H1 (cell line): ENCODE data around the gene HBB. TPM values are rescaled to one million over a fixed set of nuclear protein-coding genes. Genes with fewer than 3 reads are reported as not detected.

Experiments used
- BRCA1 ChIP-seq: IDR thresholded peaks from 2 replicates; pipeline ENCODE4 v1.6.1; 2012; ENCODE audit warnings: low read depth, low read length, improper control_type of control experiment
- HDAC6 ChIP-seq: IDR thresholded peaks from one replicate; pipeline ENCODE4 v1.7.1; 2012; ENCODE audit warnings: low read depth, mild to moderate bottlenecking, inconsistent platforms, low read length, moderate library complexity
- SP1 ChIP-seq: IDR thresholded peaks from 2 replicates; pipeline ENCODE4 v1.6.1; 2011; ENCODE audit warnings: low read depth, low read length
- SP2 ChIP-seq: IDR thresholded peaks from 2 replicates; pipeline ENCODE4 v1.6.1; 2012; ENCODE audit warnings: mild to moderate bottlenecking, low read length, inconsistent platforms
- polyA plus RNA-seq, 7 experiments: library from polyadenylated mRNA; depleted of rRNA in 3 of 7; stranded (reverse) in 5 of 7; unstranded in 2 of 7; fragments of >200 nt in 5 of 7; fragments of 200-250 nt in 2 of 7; gene quantifications; 1 replicate in 5 of 7; 2 replicates in 1 of 7; 4 replicates in 1 of 7; pipeline versions ENCODE4 v1.2.1 to v1.2.3, GENCODE V29; 2011 to 2013; ENCODE audit warnings: missing spikeins in 2 of 7, mixed read lengths in 2 of 7
- total RNA-seq: library from RNA; stranded (reverse); fragmentation: NEBNext Ultra II Directional; extraction: Animal tissue kit (Norgen Biotek cat#: 25700); gene quantifications from 2 replicates; pipeline ENCODE4 v1.2.1, GENCODE V29; 2021
- TF ChIP-seq, protein P1 (sequence below): IDR thresholded peaks from 2 replicates; pipeline ENCODE4 v1.6.1; 2012; ENCODE audit warnings: low read length, inconsistent platforms
- TF ChIP-seq, protein P2 (sequence below): IDR thresholded peaks from 2 replicates; pipeline ENCODE4 v1.6.1; 2011; ENCODE audit warnings: low read depth, mild to moderate bottlenecking, low read length; ENCODE audit not compliant: insufficient read depth
- TF ChIP-seq, protein P3 (sequence below): IDR thresholded peaks from 2 replicates; pipeline ENCODE4 v1.6.1; 2012; ENCODE audit warnings: inconsistent platforms

The HBB gene
- total and polyA plus RNA-seq, 2 of the 8 experiments (the other 6 are each of a cell fraction or from before 2014, with no cell fraction given), result not detected

DNA sequence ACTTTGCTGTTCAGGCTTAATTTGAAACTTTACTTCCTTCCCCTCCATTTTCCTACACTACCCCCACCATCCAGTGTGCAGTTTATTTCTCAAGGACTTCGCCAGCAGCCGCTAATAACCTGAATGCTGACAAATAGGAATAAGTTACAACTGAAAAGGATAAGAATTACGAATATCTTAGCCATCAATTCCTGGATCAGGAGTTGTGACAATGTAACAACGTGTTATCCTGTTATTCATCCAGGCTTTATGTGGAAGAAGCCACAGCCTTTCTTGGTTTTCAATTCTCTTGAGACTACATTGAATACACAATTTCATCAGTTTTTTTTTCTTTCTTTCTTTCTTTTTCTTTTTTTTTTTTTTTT lies 16.9 kb upstream of the HBB start (continued):
- TF ChIP-seq, protein P1, sequence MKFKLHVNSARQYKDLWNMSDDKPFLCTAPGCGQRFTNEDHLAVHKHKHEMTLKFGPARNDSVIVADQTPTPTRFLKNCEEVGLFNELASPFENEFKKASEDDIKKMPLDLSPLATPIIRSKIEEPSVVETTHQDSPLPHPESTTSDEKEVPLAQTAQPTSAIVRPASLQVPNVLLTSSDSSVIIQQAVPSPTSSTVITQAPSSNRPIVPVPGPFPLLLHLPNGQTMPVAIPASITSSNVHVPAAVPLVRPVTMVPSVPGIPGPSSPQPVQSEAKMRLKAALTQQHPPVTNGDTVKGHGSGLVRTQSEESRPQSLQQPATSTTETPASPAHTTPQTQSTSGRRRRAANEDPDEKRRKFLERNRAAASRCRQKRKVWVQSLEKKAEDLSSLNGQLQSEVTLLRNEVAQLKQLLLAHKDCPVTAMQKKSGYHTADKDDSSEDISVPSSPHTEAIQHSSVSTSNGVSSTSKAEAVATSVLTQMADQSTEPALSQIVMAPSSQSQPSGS, result no peak
- TF ChIP-seq SP2, result no peak
- TF ChIP-seq HDAC6, result no peak
- TF ChIP-seq SP1, result no peak
- TF ChIP-seq BRCA1, result no peak
- TF ChIP-seq, protein P2, sequence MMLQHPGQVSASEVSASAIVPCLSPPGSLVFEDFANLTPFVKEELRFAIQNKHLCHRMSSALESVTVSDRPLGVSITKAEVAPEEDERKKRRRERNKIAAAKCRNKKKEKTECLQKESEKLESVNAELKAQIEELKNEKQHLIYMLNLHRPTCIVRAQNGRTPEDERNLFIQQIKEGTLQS, result no peak
- TF ChIP-seq, protein P3, sequence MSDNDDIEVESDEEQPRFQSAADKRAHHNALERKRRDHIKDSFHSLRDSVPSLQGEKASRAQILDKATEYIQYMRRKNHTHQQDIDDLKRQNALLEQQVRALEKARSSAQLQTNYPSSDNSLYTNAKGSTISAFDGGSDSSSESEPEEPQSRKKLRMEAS, result no peak
